Omental fat pad (tissue), 4 donors: ENCODE results near the gene CHST13. TPM values are rescaled to one million over a fixed set of nuclear protein-coding genes. Genes with fewer than 3 reads are reported as not detected.
"Not testable (repeated sequence)": the region's sequence is repeated elsewhere in the genome, so short reads cannot be mapped to it uniquely, and the experiment has no call there.

Source experiments
- ATAC-seq: fragments of 150-250 bp; one replicate; pipeline ENCODE4 v1.9.1; 2016; ENCODE audit warnings: mild to moderate bottlenecking, moderate library complexity; ENCODE audit not compliant: low FRiP score
- DNase-seq: peaks from one replicate; pipeline ENCODE4 v3.0.0-alpha.2; 2019; ENCODE audit warnings: low spot score
- total RNA-seq, 4 donors: library from RNA; depleted of rRNA; stranded (reverse); fragments of >200 nt; gene quantifications; one replicate each; pipeline ENCODE4 v1.1.0, GENCODE V29; 2016
- TF ChIP-seq, protein P1 (sequence below), 3 donors: fragments of 450-650 bp; IDR thresholded peaks; one replicate each; pipeline ENCODE4 v1.5.1; 2016 to 2017; ENCODE audit warnings: antibody characterized with exemption in 3 of 3, mild to moderate bottlenecking in 3 of 3, moderate library complexity in 2 of 3

The CHST13 gene
- total RNA-seq, 4 donors from 2014 or later, result 0.46 to 2.3 (median 1.7) TPM; not detected in 1

DNA sequence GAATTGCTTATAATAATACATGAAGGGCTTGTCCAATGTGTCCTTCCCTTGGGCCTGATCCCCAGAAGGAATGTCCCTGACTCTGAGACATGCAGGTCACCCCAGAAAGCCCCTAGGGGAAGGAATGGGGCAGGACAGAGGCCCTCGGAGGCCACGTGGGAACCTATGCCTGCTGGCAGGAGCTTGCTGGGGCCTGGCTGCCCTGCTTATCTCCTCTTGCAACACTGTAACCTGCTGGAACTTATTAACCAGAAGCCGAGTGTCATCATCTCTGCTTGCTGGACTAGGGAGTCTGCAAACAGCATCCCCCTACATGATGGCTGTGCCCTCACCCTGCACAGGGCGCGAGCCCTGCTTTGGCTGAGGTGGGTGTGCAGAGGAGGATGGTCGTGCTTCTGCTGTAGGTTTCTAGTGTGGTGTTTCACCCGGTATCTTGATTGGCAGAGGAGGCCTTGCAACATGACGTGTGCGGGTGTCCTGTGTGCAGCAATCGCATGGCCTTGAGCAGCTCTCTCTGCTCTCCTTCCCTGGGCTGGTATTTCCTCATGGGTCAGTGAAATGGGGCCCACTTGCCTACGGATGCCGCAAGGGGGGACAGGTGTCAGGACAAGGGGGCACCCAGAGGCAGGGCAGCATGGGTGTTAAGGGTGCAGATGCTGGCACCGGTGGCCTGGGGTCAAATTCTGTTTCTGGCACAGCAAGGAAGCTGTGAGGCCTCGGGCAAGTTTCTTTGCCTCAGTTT lies 5.0 kb downstream of the CHST13 start:
- DNase-seq (no peak), ATAC-seq (no peak)
- TF ChIP-seq, protein P1, sequence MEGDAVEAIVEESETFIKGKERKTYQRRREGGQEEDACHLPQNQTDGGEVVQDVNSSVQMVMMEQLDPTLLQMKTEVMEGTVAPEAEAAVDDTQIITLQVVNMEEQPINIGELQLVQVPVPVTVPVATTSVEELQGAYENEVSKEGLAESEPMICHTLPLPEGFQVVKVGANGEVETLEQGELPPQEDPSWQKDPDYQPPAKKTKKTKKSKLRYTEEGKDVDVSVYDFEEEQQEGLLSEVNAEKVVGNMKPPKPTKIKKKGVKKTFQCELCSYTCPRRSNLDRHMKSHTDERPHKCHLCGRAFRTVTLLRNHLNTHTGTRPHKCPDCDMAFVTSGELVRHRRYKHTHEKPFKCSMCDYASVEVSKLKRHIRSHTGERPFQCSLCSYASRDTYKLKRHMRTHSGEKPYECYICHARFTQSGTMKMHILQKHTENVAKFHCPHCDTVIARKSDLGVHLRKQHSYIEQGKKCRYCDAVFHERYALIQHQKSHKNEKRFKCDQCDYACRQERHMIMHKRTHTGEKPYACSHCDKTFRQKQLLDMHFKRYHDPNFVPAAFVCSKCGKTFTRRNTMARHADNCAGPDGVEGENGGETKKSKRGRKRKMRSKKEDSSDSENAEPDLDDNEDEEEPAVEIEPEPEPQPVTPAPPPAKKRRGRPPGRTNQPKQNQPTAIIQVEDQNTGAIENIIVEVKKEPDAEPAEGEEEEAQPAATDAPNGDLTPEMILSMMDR (IDR thresholded peaks at IDR 0.05), result no peak

DNA sequence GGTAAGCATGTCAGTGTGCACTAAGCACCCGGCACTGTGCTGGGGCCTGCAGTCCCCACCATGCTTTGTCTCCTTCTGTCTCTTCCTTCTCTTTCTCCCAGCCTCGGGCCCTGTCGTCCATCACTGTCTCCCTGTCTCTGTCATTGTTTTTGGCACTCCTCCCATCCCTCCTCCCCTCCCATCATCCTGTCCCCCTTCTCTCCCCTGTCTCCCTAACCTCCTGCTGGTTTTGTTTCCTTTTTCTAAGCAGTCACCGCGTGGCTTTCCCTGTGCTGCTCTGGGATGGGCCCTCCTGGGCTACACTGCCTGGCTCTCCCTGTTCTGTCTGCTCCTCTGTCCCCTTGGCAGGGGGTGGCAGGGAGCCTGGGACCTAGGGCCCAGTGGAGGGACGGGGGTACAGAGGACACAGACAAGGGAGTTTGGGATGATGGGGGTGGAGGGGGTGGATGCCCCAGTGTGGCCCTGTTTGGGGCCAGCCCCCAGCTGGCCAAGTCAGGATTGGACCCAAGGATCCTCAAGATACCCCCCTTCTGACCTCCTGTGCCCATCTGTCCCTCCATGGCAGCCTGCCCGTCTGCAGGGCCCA lies 5.7 kb downstream of the CHST13 start:
- no peak for ATAC-seq
- DNase-seq, result no peak
- TF ChIP-seq, protein P1 (IDR thresholded peaks at IDR 0.05), result no peak

DNA sequence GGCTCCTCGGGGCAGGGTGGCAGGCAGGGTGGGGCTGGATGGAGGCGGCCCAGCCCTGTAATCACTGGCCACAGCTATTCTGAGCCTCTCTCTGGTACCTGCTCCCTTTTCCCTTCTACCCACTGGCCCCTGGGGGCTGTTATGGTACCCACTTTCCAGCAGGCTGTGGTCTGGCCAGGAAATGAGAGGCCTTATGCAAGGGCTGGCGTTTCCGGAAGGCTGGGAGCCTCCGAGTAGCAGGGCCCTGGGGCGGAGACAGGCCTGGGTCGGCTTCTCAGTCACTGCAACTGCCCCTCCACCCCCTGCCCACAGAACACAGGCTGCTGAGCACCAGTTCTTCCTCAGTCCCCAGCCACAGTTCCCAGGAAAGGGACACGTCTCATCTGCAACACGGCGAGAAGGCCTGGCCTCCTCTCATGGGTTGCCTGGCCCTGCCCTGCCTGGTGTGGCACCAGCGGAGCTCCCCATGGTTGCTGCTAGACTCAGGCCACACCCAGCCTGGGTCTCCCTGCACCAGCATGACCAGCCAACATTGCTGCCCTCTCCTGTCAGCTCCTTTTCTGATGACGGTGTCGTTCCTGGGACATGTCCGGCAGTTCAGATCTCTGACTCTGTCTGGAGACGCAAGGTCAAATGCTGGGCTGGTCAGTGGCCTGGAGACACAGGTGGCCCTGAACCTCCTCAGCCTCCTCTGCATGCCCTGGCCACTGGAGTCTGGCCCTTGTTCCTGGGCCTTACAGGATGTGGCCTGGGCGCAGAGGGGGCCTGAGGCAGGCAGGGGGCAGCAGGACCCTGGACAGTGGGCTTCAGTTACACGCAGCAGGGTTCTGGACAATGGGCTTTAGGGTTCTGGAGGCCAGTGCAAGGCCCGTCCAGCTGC lies 6.5 kb downstream of the CHST13 start:
- TF ChIP-seq, protein P1 (IDR thresholded peaks at IDR 0.05), result no peak
- no peak for DNase-seq
- ATAC-seq, result no peak

DNA sequence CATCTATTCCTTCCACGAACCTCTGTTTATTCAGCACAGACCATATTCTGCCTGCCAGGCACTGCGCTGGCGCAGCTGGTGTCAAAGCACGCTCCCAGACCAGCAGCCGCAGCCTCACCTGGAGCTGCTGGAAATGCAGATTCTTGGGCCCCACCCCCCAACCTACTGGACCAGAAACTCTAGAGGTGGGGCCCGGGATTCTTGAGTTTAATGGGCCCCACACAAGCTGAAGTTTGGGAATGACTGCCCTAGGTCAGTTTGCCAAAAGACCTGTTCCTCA lies 7.0 kb downstream of the CHST13 start:
- ATAC-seq (no peak), DNase-seq (no peak)
- TF ChIP-seq, protein P1 (IDR thresholded peaks at IDR 0.05), result no peak

DNA sequence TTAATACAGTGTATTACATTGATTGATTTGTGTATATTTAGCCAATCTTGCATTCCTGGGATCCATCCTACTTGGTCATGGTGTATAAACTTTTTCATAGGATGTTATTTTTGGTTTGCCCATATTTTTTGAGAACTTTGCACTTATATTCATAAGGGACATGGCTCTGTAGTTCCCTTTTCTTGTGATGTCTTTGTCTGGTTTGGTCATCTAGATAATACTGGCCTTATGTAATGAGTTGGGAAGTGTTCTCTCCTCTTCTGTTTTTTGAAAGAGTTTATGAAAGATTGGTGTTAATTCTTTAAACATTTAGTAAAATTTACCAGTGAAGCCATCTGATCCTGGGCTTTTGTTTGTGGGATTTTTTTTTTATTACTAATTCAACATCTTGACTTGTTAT lies 9.6 kb downstream of the CHST13 start:
- no peak for DNase-seq
- no peak for ATAC-seq
- TF ChIP-seq, protein P1 (IDR thresholded peaks at IDR 0.05), result no peak

DNA sequence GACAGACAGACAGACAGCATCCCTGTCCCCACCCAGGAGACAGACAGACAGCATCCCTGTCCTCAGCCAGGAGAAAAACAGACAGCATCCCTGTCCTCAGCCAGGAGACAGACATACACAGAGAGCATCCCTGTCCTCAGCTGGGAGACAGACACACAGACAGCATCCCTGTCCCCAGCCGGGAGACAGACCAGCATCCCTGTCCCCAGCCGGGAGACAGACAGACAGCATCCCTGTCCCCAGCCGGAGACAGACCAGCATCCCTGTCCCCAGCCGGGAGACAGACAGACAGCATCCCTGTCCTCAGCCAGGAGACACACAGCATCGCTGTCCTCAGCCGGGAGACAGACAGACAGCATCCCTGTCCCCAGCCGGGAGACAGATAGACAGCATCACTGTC lies 10.8 kb downstream of the CHST13 start:
- not testable (repeated sequence) for ATAC-seq, DNase-seq

DNA sequence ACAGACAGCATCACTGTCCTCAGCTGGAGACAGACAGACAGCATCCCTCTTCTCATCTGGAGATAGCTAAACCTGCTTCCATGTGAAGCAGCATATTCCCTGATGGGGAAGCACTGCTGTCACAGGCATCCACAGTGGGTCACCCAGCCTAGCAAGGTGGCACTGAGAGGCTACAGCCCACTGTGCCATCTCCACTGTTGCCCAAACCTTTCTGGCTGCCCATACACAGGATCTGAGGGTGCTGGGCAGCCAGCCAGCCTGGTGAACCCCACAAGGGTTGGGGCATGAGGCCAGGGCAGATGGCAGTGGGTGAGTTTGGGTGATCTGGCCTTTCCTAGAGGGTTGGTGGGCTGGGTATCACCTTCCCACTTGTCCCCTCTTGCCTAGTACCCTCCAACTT lies 11.7 kb downstream of the CHST13 start:
- DNase-seq (no peak), ATAC-seq (no peak)
- TF ChIP-seq, protein P1 (IDR thresholded peaks at IDR 0.05), result no peak
